GM18508 (cell line): Measurements from ENCODE around the gene DCLK1.

Source experiments
- ATAC-seq: cut with Tn5 transposase; IDR thresholded peaks from one replicate; pipeline ENCODE4 v1.9.1; 2021; ENCODE audit warnings: moderate number of reproducible peaks; ENCODE audit not compliant: insufficient read depth, unreplicated experiment

DCLK1 gene

GRCh38 chr13:35810321-35810720 lies 320.9 kb downstream of the DCLK1 start:
- ATAC-seq, result no peak

GRCh38 chr13:35808846-35809245 lies 322.3 kb downstream of the DCLK1 start:
- no peak for ATAC-seq

- ATAC-seq, result no peak
Observed at GRCh38 chr13:35804901-35805300, 326.3 kb downstream of the DCLK1 start.

- ATAC-seq, result no peak
Observed at GRCh38 chr13:35797991-35798390, 333.2 kb downstream of the DCLK1 start.

GRCh38 chr13:35797244-35797643 lies 333.9 kb downstream of the DCLK1 start:
- ATAC-seq, result no peak

- ATAC-seq, result no peak
Observed at GRCh38 chr13:35796623-35797022, 334.6 kb downstream of the DCLK1 start.

- no peak for ATAC-seq
Observed at GRCh38 chr13:35794734-35795389, 336.3 kb downstream of the DCLK1 start.

- no peak for ATAC-seq
Observed at GRCh38 chr13:35793823-35794222, 337.4 kb downstream of the DCLK1 start.

- no peak for ATAC-seq
Observed at GRCh38 chr13:35792911-35793310, 338.3 kb downstream of the DCLK1 start.

GRCh38 chr13:35792021-35792420 lies 339.2 kb downstream of the DCLK1 start:
- no peak for ATAC-seq

- ATAC-seq, result no peak
Observed at GRCh38 chr13:35791184-35791851, 339.9 kb downstream of the DCLK1 start.

- no peak for ATAC-seq
Observed at GRCh38 chr13:35789335-35790165, 341.6 kb downstream of the DCLK1 start.

- no peak for ATAC-seq
Observed at GRCh38 chr13:35787937-35788336, 343.2 kb downstream of the DCLK1 start.

GRCh38 chr13:35785576-35786303 lies 345.4 kb downstream of the DCLK1 start:
- no peak for ATAC-seq

- no peak for ATAC-seq
Observed at GRCh38 chr13:35784286-35784951, 346.8 kb downstream of the DCLK1 start.

GRCh38 chr13:35782793-35783192 lies 348.4 kb downstream of the DCLK1 start:
- no peak for ATAC-seq

GRCh38 chr13:35781036-35782000 lies 349.9 kb downstream of the DCLK1 start:
- no peak for ATAC-seq

- no peak for ATAC-seq
Observed at GRCh38 chr13:35780613-35781012, 350.6 kb downstream of the DCLK1 start.

GRCh38 chr13:35771898-35772297 lies 359.3 kb downstream of the DCLK1 start:
- ATAC-seq, result no peak
